ENCODE data around the gene EIF3K. TPM values are rescaled to one million over a fixed set of nuclear protein-coding genes. Genes with fewer than 3 reads are reported as not detected.

The EIF3K gene
- total RNA-seq, 1 donor from 2014 or later, result 258 TPM

- no peak overlapping the region for H3K4me3 Mint-ChIP-seq (ENCODE audit: unreplicated experiment)
- no peak for TF ChIP-seq CTCF (IDR thresholded peaks at IDR 0.05)
- H3K4me1 Mint-ChIP-seq (ENCODE audit: unreplicated experiment), result peaks cover 76% of the 10 kb centered on the region
Measured at GRCh38 chr19:38678217-38678890, 59.4 kb downstream of the EIF3K start.

DNA sequence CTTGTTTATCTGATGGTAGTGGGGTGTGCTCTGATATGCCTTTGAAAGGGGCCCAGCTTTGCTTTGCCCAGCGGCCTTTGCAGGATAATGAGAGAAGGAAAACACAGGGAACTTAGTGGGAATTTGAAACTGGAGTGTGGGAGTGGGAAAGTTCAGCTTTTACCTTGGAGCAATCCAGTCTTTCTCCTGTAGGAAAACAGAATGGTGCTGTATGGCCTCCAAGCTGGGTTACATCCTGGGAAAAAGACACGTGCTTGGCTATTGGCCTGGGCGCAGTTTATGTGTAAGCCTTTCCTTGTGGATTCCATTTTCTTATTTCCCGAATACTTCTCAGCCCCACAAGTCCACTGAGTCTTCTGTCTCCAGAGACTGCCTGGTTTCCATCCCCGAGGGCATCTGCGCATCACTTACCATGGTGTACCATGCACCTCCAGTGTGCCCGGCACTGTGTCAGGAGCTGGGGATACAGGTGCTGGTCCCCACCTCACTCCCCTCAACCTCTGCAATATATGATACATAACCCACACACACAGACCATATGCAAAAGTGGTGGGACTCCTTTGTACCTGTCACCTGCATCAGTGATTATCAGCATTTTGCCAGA, 60.0 kb downstream of the EIF3K start:
- no peak for TF ChIP-seq CTCF (IDR thresholded peaks at IDR 0.05)
- Mint-ChIP-seq H3K9me3 (ENCODE audit: unreplicated experiment) (no peaks in the 10 kb centered on the region), H3K4me3 (ENCODE audit: unreplicated experiment) (no peak overlapping the region), H3K36me3 (ENCODE audit: unreplicated experiment) (peaks cover 10% of the 10 kb centered on the region), H3K27ac (ENCODE audit: unreplicated experiment) (peak overlapping the region; percentile 88), H3K4me1 (ENCODE audit: unreplicated experiment) (peaks cover 81% of the 10 kb centered on the region), H3K27me3 (ENCODE audit: unreplicated experiment) (no peaks in the 10 kb centered on the region)
- DNase-seq (ENCODE audit: extremely low spot score, unreplicated experiment), result no peak

More at GRCh38 chr19:38678217-38678890, 59.4 kb downstream of the EIF3K start:
- H3K9me3 Mint-ChIP-seq (ENCODE audit: unreplicated experiment), result no peaks in the 10 kb centered on the region
- peaks cover 10% of the 10 kb centered on the region for H3K36me3 Mint-ChIP-seq (ENCODE audit: unreplicated experiment)
- H3K27me3 Mint-ChIP-seq (ENCODE audit: unreplicated experiment), result no peaks in the 10 kb centered on the region
- H3K27ac Mint-ChIP-seq (ENCODE audit: unreplicated experiment), result peak overlapping the region; percentile 88
- DNase-seq (ENCODE audit: extremely low spot score, unreplicated experiment), result no peak

DNA sequence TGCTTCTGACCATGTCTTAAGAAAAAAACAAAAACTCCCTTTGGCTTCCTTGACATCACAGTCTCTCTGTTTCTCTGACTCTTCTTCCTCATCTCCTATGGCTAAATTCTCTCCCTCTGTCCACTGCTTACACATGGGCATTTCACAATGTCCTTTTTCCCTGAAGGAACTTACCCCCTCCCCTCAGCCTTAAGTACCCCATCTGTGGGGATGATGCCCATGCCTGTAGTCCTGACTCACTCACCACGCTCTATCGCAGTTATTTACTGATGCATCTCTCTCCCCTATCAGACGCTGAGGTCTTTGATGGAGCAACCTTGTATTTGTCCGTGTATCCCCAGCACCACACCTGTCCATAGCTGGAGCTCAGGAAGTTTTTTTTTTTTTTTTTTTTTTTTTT, 60.9 kb downstream of the EIF3K start:
- no peak for DNase-seq (ENCODE audit: extremely low spot score, unreplicated experiment)
- H3K4me3 Mint-ChIP-seq (ENCODE audit: unreplicated experiment), result no peak overlapping the region

GRCh38 chr19:38682195-38682867, 63.3 kb downstream of the EIF3K start:
- DNase-seq (ENCODE audit: extremely low spot score, unreplicated experiment), result no peak
- Mint-ChIP-seq H3K36me3 (ENCODE audit: unreplicated experiment) (peaks cover 10% of the 10 kb centered on the region), H3K9me3 (ENCODE audit: unreplicated experiment) (peaks cover 2% of the 10 kb centered on the region), H3K4me3 (ENCODE audit: unreplicated experiment) (no peak overlapping the region), H3K4me1 (ENCODE audit: unreplicated experiment) (peaks cover 81% of the 10 kb centered on the region), H3K27me3 (ENCODE audit: unreplicated experiment) (no peaks in the 10 kb centered on the region), H3K27ac (ENCODE audit: unreplicated experiment) (peak overlapping the region; percentile 97)
- TF ChIP-seq CTCF (IDR thresholded peaks at IDR 0.05), result no peak

More for the DNA sequence above, 60.9 kb downstream of the EIF3K start:
- Mint-ChIP-seq H3K4me1 (ENCODE audit: unreplicated experiment) (peaks cover 81% of the 10 kb centered on the region), H3K36me3 (ENCODE audit: unreplicated experiment) (peaks cover 10% of the 10 kb centered on the region), H3K9me3 (ENCODE audit: unreplicated experiment) (no peaks in the 10 kb centered on the region), H3K27ac (ENCODE audit: unreplicated experiment) (peak overlapping the region; percentile 88), H3K27me3 (ENCODE audit: unreplicated experiment) (no peaks in the 10 kb centered on the region)
- no peak for TF ChIP-seq CTCF (IDR thresholded peaks at IDR 0.05)

DNA sequence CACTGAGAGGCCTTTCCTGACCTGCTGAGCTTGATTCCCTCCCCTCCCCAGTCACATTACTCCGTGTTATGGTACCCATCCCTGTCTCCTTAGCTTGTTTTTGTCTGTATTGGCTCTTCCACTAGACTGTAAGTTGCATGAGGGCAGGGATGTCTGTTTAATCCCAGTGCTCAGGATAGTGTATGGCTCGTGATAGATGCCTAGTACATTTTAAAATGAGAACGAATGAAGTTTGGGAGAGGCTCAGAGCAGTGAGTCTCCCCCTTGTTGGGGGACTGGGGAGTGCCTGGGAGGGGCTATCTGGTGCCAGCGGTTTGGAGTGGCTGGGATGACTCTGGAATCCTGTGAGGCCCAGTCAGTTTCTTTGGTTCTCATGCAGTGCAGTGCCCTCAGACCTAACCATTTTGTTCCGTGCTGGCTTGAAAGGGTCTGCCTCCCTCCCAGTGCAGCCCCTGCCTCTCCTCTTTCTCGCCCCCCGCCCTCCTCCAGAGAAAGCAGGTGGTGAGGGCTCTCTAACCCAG, 63.9 kb downstream of the EIF3K start:
- Mint-ChIP-seq H3K27me3 (ENCODE audit: unreplicated experiment) (no peaks in the 10 kb centered on the region), H3K27ac (ENCODE audit: unreplicated experiment) (peak overlapping the region; percentile 97), H3K36me3 (ENCODE audit: unreplicated experiment) (peaks cover 15% of the 10 kb centered on the region), H3K4me3 (ENCODE audit: unreplicated experiment) (no peak overlapping the region), H3K9me3 (ENCODE audit: unreplicated experiment) (peaks cover 6% of the 10 kb centered on the region), H3K4me1 (ENCODE audit: unreplicated experiment) (peaks cover 84% of the 10 kb centered on the region)
- no peak for TF ChIP-seq CTCF (IDR thresholded peaks at IDR 0.05)
- no peak for DNase-seq (ENCODE audit: extremely low spot score, unreplicated experiment)

Measured in osteocyte (in vitro differentiated cells).